Neural progenitor cell (in vitro differentiated cells): ENCODE results near the gene ARTN.

Source experiments
- EZH2phosphoT487 ChIP-seq: fragments of 200-600 bp; sonication (generic); IDR thresholded peaks from 2 replicates; pipeline ENCODE4 v1.6.1; 2017; ENCODE audit warnings: antibody characterized with exemption
- TF ChIP-seq, protein P1 (sequence below): fragments of 200-600 bp; sonication (generic); IDR thresholded peaks from 2 replicates; pipeline ENCODE4 v1.5.1; 2017; ENCODE audit warnings: antibody characterized with exemption, mild to moderate bottlenecking

GRCh38 chr1:43981636-43982035 lies 48.0 kb downstream of the ARTN start:
- TF ChIP-seq, protein P1, sequence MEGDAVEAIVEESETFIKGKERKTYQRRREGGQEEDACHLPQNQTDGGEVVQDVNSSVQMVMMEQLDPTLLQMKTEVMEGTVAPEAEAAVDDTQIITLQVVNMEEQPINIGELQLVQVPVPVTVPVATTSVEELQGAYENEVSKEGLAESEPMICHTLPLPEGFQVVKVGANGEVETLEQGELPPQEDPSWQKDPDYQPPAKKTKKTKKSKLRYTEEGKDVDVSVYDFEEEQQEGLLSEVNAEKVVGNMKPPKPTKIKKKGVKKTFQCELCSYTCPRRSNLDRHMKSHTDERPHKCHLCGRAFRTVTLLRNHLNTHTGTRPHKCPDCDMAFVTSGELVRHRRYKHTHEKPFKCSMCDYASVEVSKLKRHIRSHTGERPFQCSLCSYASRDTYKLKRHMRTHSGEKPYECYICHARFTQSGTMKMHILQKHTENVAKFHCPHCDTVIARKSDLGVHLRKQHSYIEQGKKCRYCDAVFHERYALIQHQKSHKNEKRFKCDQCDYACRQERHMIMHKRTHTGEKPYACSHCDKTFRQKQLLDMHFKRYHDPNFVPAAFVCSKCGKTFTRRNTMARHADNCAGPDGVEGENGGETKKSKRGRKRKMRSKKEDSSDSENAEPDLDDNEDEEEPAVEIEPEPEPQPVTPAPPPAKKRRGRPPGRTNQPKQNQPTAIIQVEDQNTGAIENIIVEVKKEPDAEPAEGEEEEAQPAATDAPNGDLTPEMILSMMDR = no peak
- no peak for TF ChIP-seq EZH2phosphoT487
